GM12878 (cell line): Measurements from ENCODE around the gene EXPH5. TPM values are rescaled to one million over a fixed set of nuclear protein-coding genes. Genes with fewer than 3 reads are reported as not detected.

Experiments used
- BHLHE40 ChIP-seq, 2 experiments: fragments of 450-650 bp in 1 of 2; IDR thresholded peaks; 2 replicates each; pipeline ENCODE4 v1.6.1; 2011 to 2017; ENCODE audit warnings: low read depth in 2 of 2, borderline replicate concordance in 1 of 2, improper control_type of control experiment in 1 of 2, low read length in 1 of 2, mild to moderate bottlenecking in 1 of 2
- EZH2 ChIP-seq: IDR thresholded peaks from 2 replicates; pipeline ENCODE4 v1.6.1; 2012; ENCODE audit warnings: low read depth, mild to moderate bottlenecking, control low read depth, inconsistent platforms, low read length, borderline replicate concordance; ENCODE audit not compliant: control insufficient read depth
- IKZF1 ChIP-seq: fragments of 450-650 bp; conservative IDR thresholded peaks from 2 replicates; pipeline ENCODE4 v1.6.1; 2017; ENCODE audit warnings: antibody characterized with exemption, mild to moderate bottlenecking
- JUND ChIP-seq: IDR thresholded peaks from 2 replicates; pipeline ENCODE4 v1.6.1; 2012; ENCODE audit warnings: low read depth, mild to moderate bottlenecking, low read length, improper control_type of control experiment, moderate library complexity
- MYC ChIP-seq: IDR thresholded peaks from 2 replicates; pipeline ENCODE4 v1.6.1; 2011; ENCODE audit warnings: mild to moderate bottlenecking, low read length, moderate library complexity, inconsistent platforms; ENCODE audit not compliant: insufficient read depth, insufficient replicate concordance, insufficient read length, severe bottlenecking
- PKNOX1 ChIP-seq: fragments of 450-650 bp; IDR thresholded peaks from 2 replicates; pipeline ENCODE4 v1.6.1; 2016; ENCODE audit warnings: mild to moderate bottlenecking
- POLR2A ChIP-seq: IDR thresholded peaks from 2 replicates; pipeline ENCODE4 v1.6.1; 2011; ENCODE audit warnings: low read depth, mild to moderate bottlenecking, low read length
- RB1 ChIP-seq: fragments of 450-650 bp; formaldehyde crosslinking; IDR thresholded peaks from 2 replicates; pipeline ENCODE4 v1.6.1; 2017; ENCODE audit warnings: mild to moderate bottlenecking, borderline replicate concordance
- polyA plus RNA-seq, 11 experiments: library from polyadenylated mRNA; depleted of rRNA in 4 of 11; unstranded in 6 of 11; stranded (reverse) in 5 of 11; fragments of >200 nt; fragmentation: Nextera tagmentation in 4 of 11; fragmentation: Illumina TruSeq in 1 of 11; extraction: Ambion mirVana in 4 of 11; extraction: Trizol in 1 of 11; gene quantifications; 1 replicate in 1 of 11; 2 replicates in 10 of 11; pipeline versions ENCODE4 v1.2.1 to v1.2.3, GENCODE V29; 2011 to 2016; ENCODE audit warnings: inconsistent platforms in 2 of 11, missing spikeins in 2 of 11, low read depth in 1 of 11
- total RNA-seq, 4 experiments: library from RNA; depleted of rRNA in 3 of 4; stranded (reverse); fragments of >200 nt in 3 of 4; fragmentation: Illumina TruSeq in 1 of 4; extraction: Trizol in 1 of 4; gene quantifications; 2 replicates each; pipeline versions ENCODE4 v1.2.1 to v1.2.3, GENCODE V29; 2013 to 2021
- TF ChIP-seq, protein P1 (sequence below): fragments of 450-650 bp; IDR thresholded peaks from 2 replicates; pipeline ENCODE4 v1.6.1; 2018; ENCODE audit warnings: borderline replicate concordance, mild to moderate bottlenecking; ENCODE audit not compliant: partially characterized antibody

The EXPH5 gene
- total and polyA plus RNA-seq, 10 of the 15 experiments (the other 5 are each of a cell fraction or from before 2014, with no cell fraction given), result 0.69 to 11.1 (median 4.3) TPM

- TF ChIP-seq RB1 (peak; percentile 65; the same call in 1 of the 2 replicates), MYC (peak; percentile 9), EZH2 (no peak), BHLHE40 (IDR thresholded peaks at IDR 0.05; ENCODE audit: borderline replicate concordance in 1 of 2, low read depth in 2 of 2, low read length in 1 of 2) (peak; percentile 9 to 27; a peak in 1 of 4 replicates), POLR2A (peak; percentile 84), IKZF1 (peak; percentile 68), JUND (no peak), PKNOX1 (peak; percentile 7; the same call in 1 of the 2 replicates)
- TF ChIP-seq, protein P1, sequence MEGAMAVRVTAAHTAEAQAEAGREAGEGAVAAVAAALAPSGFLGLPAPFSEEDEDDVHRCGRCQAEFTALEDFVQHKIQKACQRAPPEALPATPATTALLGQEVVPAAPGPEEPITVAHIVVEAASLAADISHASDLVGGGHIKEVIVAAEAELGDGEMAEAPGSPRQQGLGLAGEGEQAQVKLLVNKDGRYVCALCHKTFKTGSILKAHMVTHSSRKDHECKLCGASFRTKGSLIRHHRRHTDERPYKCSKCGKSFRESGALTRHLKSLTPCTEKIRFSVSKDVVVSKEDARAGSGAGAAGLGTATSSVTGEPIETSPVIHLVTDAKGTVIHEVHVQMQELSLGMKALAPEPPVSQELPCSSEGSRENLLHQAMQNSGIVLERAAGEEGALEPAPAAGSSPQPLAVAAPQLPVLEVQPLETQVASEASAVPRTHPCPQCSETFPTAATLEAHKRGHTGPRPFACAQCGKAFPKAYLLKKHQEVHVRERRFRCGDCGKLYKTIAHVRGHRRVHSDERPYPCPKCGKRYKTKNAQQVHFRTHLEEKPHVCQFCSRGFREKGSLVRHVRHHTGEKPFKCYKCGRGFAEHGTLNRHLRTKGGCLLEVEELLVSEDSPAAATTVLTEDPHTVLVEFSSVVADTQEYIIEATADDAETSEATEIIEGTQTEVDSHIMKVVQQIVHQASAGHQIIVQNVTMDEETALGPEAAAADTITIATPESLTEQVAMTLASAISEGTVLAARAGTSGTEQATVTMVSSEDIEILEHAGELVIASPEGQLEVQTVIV, result no peak
Observed at GRCh38 chr11:108498046-108498815, 95.3 kb downstream of the EXPH5 start, which contains the start of gene POGLUT3 (continued).
